GM19372 (cell line): ENCODE data around the gene RNF38.
A peak's percentile ranks its signal among the peaks of the same experiment; 100 is the strongest.
"Not testable (repeated sequence)": the region's sequence is repeated elsewhere in the genome, so short reads cannot be mapped to it uniquely, and the experiment has no call there.

Source experiments
- ATAC-seq: cut with Tn5 transposase; IDR thresholded peaks from one replicate; pipeline ENCODE4 v1.9.1; 2021; ENCODE audit warnings: mild to moderate bottlenecking, low read depth, moderate library complexity; ENCODE audit not compliant: unreplicated experiment

Gene RNF38

DNA sequence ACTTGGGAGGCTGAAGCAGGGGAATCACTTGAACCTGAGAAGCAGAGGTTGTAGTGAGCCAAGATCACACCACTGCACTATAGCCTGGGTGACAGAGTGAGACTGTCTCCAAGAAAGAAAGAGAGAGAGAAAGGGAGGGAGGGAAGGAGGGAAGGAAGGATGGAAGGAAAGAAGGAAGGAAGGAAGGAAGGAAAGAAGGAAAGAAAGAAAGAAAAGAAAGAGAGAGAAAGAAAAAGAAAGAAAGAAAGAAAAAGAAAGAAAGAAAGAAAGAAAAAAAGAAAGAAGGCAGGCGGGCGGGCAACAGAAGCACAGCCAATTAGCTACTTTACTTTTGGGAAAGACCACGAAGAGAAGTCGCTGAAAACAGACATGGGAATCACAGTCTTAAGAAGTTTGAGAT, 9.0 kb upstream of the RNF38 start:
- ATAC-seq = not testable (repeated sequence)

GRCh38 chr9:36407122-36407723, 7.2 kb upstream of the RNF38 start:
- no peak for ATAC-seq

- no peak for ATAC-seq
Measured at GRCh38 chr9:36402536-36402935, 2.5 kb upstream of the RNF38 start.

DNA sequence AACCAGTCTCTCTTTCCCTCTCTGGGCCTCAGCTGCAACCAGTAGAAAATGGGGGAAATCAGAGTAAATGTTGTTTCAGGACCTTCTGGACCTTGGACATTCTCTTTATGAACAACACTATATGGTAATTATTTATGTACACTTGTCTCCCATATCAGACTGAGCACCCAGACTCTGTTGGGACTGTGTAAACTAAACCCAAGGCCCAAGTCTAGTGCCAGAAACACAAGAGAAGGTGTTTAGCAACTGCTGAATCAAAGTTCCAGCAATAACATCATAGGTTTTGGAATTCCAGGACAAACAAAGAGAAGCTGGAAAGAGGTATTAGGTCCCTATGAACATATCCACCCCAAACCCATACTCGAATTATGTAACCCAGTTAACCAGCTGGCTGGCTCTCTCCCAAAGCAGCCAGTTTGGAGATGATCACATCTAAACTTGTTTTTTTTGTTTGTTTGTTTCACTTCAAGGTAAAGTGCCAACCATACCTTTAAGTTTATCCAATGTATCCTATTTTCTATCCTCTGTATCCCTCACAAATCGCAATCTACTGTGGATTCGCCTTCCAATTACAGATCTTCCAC, 1.9 kb upstream of the RNF38 start:
- ATAC-seq = no peak

- peak; percentile 55 for ATAC-seq
Measured at GRCh38 chr9:36401164-36401740, 1.2 kb upstream of the RNF38 start.

- ATAC-seq = peak; percentile 61
Measured at GRCh38 chr9:36400332-36401163, 479 bp upstream of the RNF38 start.

DNA sequence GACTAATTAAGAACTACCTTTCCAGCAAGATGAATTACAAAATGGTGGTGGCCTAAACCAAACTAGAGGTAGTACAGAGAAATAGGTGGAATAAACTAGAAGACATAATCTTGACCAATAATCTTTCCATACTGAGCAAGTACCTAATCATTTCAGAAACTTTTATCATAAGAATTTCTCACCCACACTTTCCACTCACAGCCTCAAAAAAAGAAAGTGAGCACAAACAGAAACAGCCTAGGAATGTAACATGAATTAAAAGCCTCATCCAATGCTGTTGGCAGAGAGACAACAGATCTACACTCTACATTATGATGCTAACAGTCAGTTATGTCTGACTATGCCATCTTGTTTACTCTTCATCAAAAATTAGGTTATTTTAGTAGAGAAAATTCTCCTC, 1.3 kb downstream of the RNF38 start:
- no peak for ATAC-seq

DNA sequence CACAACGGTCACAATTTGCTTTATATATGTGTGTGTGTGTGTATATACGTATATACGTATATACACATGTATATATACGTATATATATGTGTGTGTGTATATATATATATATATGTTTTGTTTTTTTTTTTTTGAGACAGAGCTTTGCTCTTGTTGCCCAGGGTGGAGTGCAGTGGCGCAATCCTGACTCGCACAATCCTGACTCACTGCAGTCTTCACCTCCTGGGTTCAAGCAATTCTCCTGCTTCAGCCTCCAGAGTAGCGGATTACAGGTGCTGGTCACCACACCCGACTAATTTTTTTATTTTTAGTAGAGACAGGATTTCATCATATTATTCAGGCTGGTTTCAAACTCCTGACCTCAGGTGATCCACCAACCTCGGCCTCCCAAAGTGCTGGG, 3.1 kb downstream of the RNF38 start:
- ATAC-seq = no peak

DNA sequence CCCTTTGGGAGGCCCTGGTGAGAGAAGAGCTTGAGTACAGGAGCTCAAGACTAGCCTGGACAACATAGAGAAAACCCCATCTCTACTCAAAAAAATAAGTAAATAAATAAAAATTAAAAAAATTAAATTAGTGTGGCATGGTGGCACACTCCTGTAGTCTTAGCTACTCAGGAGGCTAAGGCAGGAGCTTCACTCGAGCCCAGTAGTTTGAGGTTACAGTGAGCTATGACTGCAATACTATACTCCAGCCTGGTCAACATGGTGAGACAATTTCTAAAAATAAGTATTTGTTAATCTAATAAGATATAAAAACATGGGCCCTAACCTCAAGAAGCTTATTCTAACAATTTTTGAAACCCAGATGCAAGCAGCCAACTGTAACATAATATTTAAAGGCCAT, 7.6 kb downstream of the RNF38 start:
- no peak for ATAC-seq

- no peak for ATAC-seq
Measured at GRCh38 chr9:36389590-36389989, 10.5 kb downstream of the RNF38 start.

DNA sequence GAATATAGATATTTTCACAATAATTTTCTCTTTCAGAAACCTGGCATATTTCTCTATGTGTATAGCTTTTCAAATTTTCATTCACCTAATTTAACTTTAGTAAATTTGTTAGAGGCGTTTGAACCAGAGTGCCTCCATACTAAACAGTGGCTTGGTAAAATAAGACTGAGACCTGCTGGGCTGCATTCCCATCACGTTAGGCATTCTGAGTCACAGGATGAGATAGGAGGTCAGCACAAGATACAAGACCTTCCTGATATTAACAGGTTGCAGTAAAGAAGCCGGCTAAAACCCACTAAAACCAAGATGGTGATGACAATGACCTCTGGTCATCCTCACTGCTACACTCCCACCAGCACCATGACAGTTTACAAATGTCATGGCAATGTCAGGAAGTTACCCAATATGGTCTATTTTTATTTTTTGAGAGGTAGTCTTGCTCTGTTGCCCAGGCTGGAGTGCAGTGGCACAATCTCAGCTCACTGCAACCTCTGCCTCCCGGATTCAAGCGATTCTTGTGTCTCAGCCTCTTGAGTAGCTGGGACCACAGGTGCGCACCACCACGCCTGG, 13.6 kb downstream of the RNF38 start:
- not testable (repeated sequence) for ATAC-seq

GRCh38 chr9:36382484-36382883, 17.6 kb downstream of the RNF38 start:
- no peak for ATAC-seq

DNA sequence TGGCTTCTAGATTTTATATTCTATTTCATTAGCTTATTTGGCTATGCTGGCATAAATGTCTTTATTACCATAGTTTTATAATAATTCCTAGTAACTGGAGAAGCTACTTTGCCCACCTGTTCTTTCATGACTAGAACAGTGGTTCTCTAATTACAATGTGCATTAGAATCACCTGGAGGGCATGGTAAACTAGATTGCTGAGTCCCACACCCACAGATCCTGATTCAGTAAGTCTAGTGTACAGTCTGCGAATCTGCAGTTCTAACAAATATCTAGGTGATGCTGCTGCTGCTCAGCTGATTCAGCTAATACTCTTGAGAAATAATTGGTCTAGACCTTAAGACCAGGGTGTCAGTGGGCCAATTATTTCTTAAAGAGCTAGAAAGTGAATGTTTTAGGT, 35.5 kb downstream of the RNF38 start:
- no peak for ATAC-seq

- no peak for ATAC-seq
Measured at GRCh38 chr9:36363448-36363847, 36.6 kb downstream of the RNF38 start.

GRCh38 chr9:36358486-36358885, 41.6 kb downstream of the RNF38 start:
- ATAC-seq = no peak

DNA sequence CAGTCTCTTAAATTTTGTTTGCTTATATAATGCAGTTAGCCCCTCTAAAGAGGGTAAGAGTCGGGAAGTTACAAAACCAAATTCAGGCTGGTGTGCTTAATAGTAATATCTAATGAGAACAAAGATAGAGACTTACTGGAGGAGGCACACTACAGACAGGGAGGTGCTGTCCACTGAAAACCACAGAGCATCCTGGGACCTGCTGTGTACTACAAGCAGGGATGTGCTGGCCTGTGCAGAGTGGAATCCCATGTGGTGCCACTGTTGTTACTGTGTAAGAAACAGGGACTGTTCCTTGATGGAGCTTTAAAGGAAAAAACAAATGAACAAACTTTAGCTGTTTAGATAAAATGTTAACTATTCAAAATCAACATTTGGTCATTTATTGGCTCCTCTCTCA, 42.4 kb downstream of the RNF38 start:
- no peak for ATAC-seq

- ATAC-seq = no peak
Measured at GRCh38 chr9:36346569-36346968, 53.5 kb downstream of the RNF38 start.

DNA sequence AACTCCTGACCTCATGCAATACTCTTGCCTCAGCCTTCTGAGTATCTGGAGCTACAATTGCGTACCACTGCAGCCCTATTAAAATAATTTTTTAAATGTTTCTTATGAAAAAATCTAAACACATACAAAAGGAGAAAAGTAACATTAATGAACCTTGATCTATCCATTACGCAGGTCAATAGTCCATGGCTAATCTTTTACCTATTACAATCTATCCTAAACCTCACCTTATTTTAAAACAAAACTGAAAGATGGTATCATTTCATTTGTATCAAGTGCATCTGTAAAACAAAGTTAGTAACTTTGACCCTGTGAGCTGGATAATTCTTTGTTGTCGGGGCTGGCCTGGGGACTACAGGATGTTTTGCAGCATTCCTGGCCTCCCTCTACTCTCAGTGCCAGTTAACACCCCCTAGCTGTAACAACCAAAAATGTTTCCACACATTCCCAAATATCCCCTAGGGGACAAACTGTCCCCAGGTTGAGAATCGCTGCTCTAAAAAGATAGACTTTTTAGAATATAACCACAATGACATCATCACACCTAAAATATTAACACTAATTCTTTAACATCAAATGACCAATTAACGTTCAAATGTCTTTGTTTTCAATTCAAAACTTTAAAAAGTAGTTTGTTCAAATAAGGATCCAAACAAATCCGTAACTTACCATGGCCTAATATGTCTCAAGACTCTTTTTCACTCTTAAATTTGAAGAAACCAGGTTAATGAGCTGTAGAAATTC, 54.8 kb downstream of the RNF38 start:
- ATAC-seq = no peak

DNA sequence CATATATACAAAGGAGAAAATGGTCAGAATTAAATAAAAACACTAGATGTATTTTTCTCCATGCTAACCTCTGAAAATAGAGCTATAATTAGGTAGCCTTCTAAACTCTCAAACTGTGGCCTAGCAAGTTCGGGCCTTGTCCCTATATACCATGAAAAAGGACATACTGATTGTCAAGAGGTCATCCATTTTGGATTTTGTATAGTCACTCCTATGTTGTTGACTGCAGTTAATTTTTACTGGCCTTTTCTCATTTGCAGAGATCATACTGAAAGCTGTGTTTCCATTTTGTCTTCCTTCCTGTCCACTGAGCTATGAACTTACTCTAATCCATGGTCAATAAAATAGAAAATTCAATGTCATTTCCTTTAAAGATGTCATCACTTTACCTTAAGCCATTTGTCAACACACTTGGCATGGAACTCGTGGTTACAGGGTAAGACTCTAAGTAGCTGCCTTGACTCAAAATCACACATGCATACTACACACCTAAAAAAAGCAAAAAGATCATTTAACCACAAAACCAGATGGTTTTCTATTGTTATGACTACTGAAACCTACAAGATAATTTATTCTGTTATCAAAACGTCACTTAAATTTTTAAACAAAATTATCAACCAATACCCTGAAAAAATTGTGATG, 58.0 kb downstream of the RNF38 start:
- no peak for ATAC-seq

DNA sequence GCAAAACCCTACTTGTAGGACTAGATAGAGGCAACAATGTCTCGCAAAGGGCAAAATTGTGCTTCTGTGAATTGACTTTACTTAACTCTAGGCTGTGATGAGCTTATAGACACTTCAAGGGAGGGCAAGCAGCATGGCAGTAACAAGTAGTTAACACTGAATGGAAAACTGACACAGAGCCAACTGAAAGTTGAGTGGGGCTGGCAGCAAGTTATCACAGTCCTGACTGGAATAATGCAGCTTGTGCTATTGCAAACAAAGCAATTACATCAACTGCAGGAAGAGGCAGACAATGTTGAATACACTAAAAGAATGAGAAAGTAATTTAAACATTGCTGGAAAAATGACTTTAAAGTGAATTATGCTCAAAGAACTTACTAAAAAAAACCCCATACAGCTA, 62.2 kb downstream of the RNF38 start:
- no peak for ATAC-seq
